PC-3 (cell line): ENCODE measurements around the gene EPB41L1. TPM values are rescaled to one million over a fixed set of nuclear protein-coding genes. Genes with fewer than 3 reads are reported as not detected.
A peak's percentile ranks its signal among the peaks of the same experiment; 100 is the strongest.

Experiments
- ATAC-seq: fragments of 200-7000 bp; cut with Tn5 transposase; 2 replicates; pipeline ENCODE4 v1.9.1; 2020; ENCODE audit warnings: mild to moderate bottlenecking, moderate library complexity
- BruUV-seq: library from RNA; stranded (reverse); fragments of 400-500 nt; replicated peaks from 2 replicates; lab custom pipeline; 2021; lab: Mats Ljungman, UMichigan
- CTCF ChIA-PET: fragments of 300-600 bp; sonication (Branson Sonifier 250); formaldehyde crosslinking; loops from one replicate; lab custom pipeline; 2022; ENCODE audit warnings: antibody characterized with exemption; lab: Charles Lee
- POLR2A ChIA-PET: fragments of 300-600 bp; sonication (Branson Sonifier 250); formaldehyde crosslinking; loops from one replicate; lab custom pipeline; 2022; ENCODE audit warnings: antibody characterized with exemption; ENCODE audit not compliant: unreplicated experiment; lab: Charles Lee
- DNase-seq: peaks from one replicate; pipeline ENCODE4 v3.0.0-alpha.2; 2015
- H2AFZ ChIP-seq: fragments of 300-600 bp; sonication (generic); 2 replicates; pipeline ENCODE4 v1.6.0; 2016; ENCODE audit warnings: antibody characterized with exemption, low read length
- H3F3A ChIP-seq: fragments of 300-600 bp; sonication (generic); one replicate; pipeline ENCODE4 v1.6.0; 2017; ENCODE audit warnings: antibody characterized with exemption, low read length, control low read depth, mild to moderate bottlenecking; ENCODE audit not compliant: unreplicated experiment
- H3K27ac ChIP-seq: fragments of 300-600 bp; sonication (generic); 2 replicates; pipeline ENCODE4 v1.5.1; 2016; ENCODE audit warnings: mild to moderate bottlenecking, low read length
- H3K27me3 ChIP-seq: fragments of 300-600 bp; sonication (generic); 2 replicates; pipeline ENCODE4 v1.6.1; 2016; ENCODE audit warnings: low read length, mixed read lengths
- H3K36me3 ChIP-seq: fragments of 300-600 bp; sonication (generic); 2 replicates; pipeline ENCODE4 v1.6.1; 2016; ENCODE audit warnings: low read depth, mixed run types, low read length, mixed read lengths
- H3K4me1 ChIP-seq: fragments of 300-600 bp; sonication (generic); 2 replicates; pipeline ENCODE4 v1.5.1; 2016; ENCODE audit warnings: low read length; ENCODE audit not compliant: insufficient read depth
- H3K4me2 ChIP-seq: fragments of 300-600 bp; sonication (generic); 2 replicates; pipeline ENCODE4 v1.6.0; 2016; ENCODE audit warnings: low read length
- H3K4me3 ChIP-seq: fragments of 300-600 bp; sonication (generic); 2 replicates; pipeline ENCODE4 v1.5.1; 2016; ENCODE audit warnings: mild to moderate bottlenecking, low read length, mixed read lengths
- H3K79me2 ChIP-seq: fragments of 300-600 bp; sonication (generic); 2 replicates; pipeline ENCODE4 v1.6.1; 2017; ENCODE audit warnings: low read length, mixed read lengths
- H3K9ac ChIP-seq: fragments of 300-600 bp; sonication (generic); 2 replicates; pipeline ENCODE4 v1.6.0; 2016; ENCODE audit warnings: mild to moderate bottlenecking, low read length
- H3K9me2 ChIP-seq: fragments of 300-600 bp; sonication (generic); replicated peaks from 2 replicates; pipeline ENCODE4 v1.6.1; 2016; ENCODE audit warnings: mixed run types, low read length, mixed read lengths
- H3K9me3 ChIP-seq: fragments of 300-600 bp; sonication (generic); 2 replicates; pipeline ENCODE4 v1.6.1; 2016; ENCODE audit warnings: low read length, mixed read lengths
- H4K20me1 ChIP-seq: fragments of 300-600 bp; sonication (generic); 2 replicates; pipeline ENCODE4 v1.6.1; 2016; ENCODE audit warnings: low read length, mixed read lengths
- EZH2 ChIP-seq: fragments of 300-600 bp; sonication (generic); IDR thresholded peaks from one replicate; pipeline ENCODE4 v1.6.1; 2017; ENCODE audit warnings: antibody characterized with exemption, mild to moderate bottlenecking, low read length; ENCODE audit not compliant: unreplicated experiment
- EZH2phosphoT487 ChIP-seq: fragments of 300-600 bp; sonication (generic); IDR thresholded peaks from 2 replicates; pipeline ENCODE4 v1.6.1; 2018; ENCODE audit warnings: mild to moderate bottlenecking, antibody characterized with exemption, low read length, borderline replicate concordance
- intact Hi-C: fragments of 100-400 bp; cut with micrococcal nuclease; formaldehyde crosslinking; loops from 2 replicates; pipeline ENCODE4 v1.9.0; 2023
- total RNA-seq: library from RNA; depleted of rRNA; stranded (reverse); fragments of >200 nt; gene quantifications from 2 replicates; pipeline ENCODE4 v1.2.3, GENCODE V29; 2014
- TF ChIP-seq, protein P1 (sequence below): fragments of 300-600 bp; sonication (generic); conservative IDR thresholded peaks from 2 replicates; pipeline ENCODE4 v1.5.1; 2017; ENCODE audit warnings: antibody characterized with exemption, low read depth, mild to moderate bottlenecking, low read length

Gene EPB41L1
- total RNA-seq, 1 experiment from 2014 or later = 48.2 TPM

- Histone ChIP-seq H2AFZ (no peak overlapping the region), H3K27ac (no peak overlapping the region), H3K9me3 (no peaks in the 10 kb centered on the region), H3K4me1 (no peaks in the 10 kb centered on the region), H3K27me3 (no peaks in the 10 kb centered on the region), H3K4me3 (no peak overlapping the region), H3K4me2 (no peak overlapping the region), H3K79me2 (no peaks in the 10 kb centered on the region), H3F3A (no peaks in the 10 kb centered on the region), H3K36me3 (peaks cover 17% of the 10 kb centered on the region), H3K9ac (no peak overlapping the region), H3K9me2 (no peaks in the 10 kb centered on the region), H4K20me1 (no peaks in the 10 kb centered on the region)
- ATAC-seq = no peak
- intact Hi-C loops = no loop called here
- CTCF ChIA-PET = no interaction called here
- no peak for DNase-seq
- POLR2A ChIA-PET = no interaction called here
- BruUV-seq = no TSS peak
- TF ChIP-seq, protein P1, sequence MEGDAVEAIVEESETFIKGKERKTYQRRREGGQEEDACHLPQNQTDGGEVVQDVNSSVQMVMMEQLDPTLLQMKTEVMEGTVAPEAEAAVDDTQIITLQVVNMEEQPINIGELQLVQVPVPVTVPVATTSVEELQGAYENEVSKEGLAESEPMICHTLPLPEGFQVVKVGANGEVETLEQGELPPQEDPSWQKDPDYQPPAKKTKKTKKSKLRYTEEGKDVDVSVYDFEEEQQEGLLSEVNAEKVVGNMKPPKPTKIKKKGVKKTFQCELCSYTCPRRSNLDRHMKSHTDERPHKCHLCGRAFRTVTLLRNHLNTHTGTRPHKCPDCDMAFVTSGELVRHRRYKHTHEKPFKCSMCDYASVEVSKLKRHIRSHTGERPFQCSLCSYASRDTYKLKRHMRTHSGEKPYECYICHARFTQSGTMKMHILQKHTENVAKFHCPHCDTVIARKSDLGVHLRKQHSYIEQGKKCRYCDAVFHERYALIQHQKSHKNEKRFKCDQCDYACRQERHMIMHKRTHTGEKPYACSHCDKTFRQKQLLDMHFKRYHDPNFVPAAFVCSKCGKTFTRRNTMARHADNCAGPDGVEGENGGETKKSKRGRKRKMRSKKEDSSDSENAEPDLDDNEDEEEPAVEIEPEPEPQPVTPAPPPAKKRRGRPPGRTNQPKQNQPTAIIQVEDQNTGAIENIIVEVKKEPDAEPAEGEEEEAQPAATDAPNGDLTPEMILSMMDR = no peak
- TF ChIP-seq EZH2phosphoT487 = no peak
Observed at GRCh38 chr20:36260316-36260715, 105.8 kb downstream of the EPB41L1 start.

DNA sequence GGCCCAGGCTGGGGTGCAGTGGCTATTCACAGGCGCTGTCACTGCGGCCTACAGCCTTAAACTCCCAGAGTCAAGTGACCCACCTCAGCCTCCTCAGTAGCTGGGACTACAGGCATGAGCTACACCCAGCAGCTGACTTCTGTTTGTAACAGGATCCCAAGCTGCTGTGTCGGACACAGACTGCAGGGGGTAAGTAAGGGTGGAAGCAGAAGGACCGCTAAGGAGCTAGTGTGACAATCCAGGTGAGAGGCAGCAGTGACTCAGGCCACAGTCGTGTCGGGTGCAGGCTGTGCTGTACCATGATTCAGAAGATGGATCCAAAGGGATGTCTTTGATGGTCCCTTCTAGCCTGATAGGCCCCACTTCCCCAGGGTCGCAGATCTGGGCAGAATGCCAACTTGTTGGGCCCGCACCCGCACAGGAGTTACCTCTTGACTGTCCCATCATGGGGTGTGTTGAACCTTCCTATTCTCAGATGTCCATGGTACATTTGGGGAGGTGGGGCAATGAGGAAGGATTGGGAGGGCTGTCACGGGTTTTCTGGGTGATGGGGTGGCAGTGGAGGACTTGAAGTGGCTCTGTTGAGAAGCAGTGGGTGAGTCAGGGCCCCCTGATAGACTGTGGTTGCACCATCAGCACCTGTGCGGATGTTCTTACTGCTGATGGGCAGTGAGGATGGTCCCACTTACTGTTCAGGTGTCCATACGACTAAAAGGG lies 107.0 kb downstream of the EPB41L1 start:
- Histone ChIP-seq H3K9me3 (no peaks in the 10 kb centered on the region), H2AFZ (no peak overlapping the region), H4K20me1 (no peaks in the 10 kb centered on the region), H3K4me3 (no peak overlapping the region), H3K4me2 (no peak overlapping the region), H3F3A (no peaks in the 10 kb centered on the region), H3K27me3 (no peaks in the 10 kb centered on the region), H3K79me2 (no peaks in the 10 kb centered on the region), H3K4me1 (no peaks in the 10 kb centered on the region), H3K9ac (no peak overlapping the region), H3K27ac (no peak overlapping the region), H3K36me3 (peaks cover 7% of the 10 kb centered on the region), H3K9me2 (no peaks in the 10 kb centered on the region)
- POLR2A ChIA-PET = no interaction called here
- CTCF ChIA-PET = interaction anchor here (1.1 kb wide), 1 partner anchor 12 kb away, joined by 5 read pairs; no protein-coding TSS in a partner anchor
- ATAC-seq (peak; percentile 24; the same call in 1 of the 2 replicates), DNase-seq (peak; percentile 30)
- no peak for TF ChIP-seq EZH2
- TF ChIP-seq, protein P1 = no peak
- no TSS peak for BruUV-seq
- intact Hi-C loops = no loop called here

- Histone ChIP-seq H3K79me2 (no peaks in the 10 kb centered on the region), H3K9me3 (no peaks in the 10 kb centered on the region), H3K27me3 (no peaks in the 10 kb centered on the region), H3K9me2 (no peaks in the 10 kb centered on the region), H2AFZ (no peak overlapping the region), H3K9ac (no peak overlapping the region), H3K4me1 (no peaks in the 10 kb centered on the region), H4K20me1 (no peaks in the 10 kb centered on the region), H3K27ac (no peak overlapping the region), H3F3A (no peaks in the 10 kb centered on the region), H3K4me3 (no peak overlapping the region), H3K4me2 (no peak overlapping the region), H3K36me3 (no peaks in the 10 kb centered on the region; the same call in 1 of the 2 replicates)
- no TSS peak for BruUV-seq
- ChIA-PET CTCF (no interaction called here), POLR2A (no interaction called here)
- TF ChIP-seq EZH2 (no peak), EZH2phosphoT487 (no peak)
- TF ChIP-seq, protein P1 = no peak
- DNase-seq = no peak
- intact Hi-C loops = no loop called here
- no peak for ATAC-seq
Observed at GRCh38 chr20:36262440-36262839, 107.9 kb downstream of the EPB41L1 start.
